Stimulated activated CD8-positive, alpha-beta memory T cell treated with anti-CD3 and anti-CD28 coated beads, Interleukin-12 subunit alpha, Interleukin-12 subunit beta, amount 100 ng/mL, for 4 hours (primary cell): ENCODE results near the gene PIP4K2A.

ENCODE experiments used
- DNase-seq: peaks from one replicate; pipeline ENCODE4 v3.0.0-alpha.2; 2020; ENCODE audit warnings: low read depth

The PIP4K2A gene

GRCh38 chr10:22618078-22618785 is 96.1 kb downstream of the PIP4K2A start:
- DNase-seq, result no peak

GRCh38 chr10:22617516-22617915 is 96.9 kb downstream of the PIP4K2A start:
- no peak for DNase-seq

- no peak for DNase-seq
Observed at GRCh38 chr10:22617051-22617450, 97.3 kb downstream of the PIP4K2A start.

GRCh38 chr10:22615819-22616499 is 98.4 kb downstream of the PIP4K2A start:
- no peak for DNase-seq

GRCh38 chr10:22615101-22615500 is 99.3 kb downstream of the PIP4K2A start:
- no peak for DNase-seq

GRCh38 chr10:22613011-22613410 is 101.4 kb downstream of the PIP4K2A start:
- no peak for DNase-seq

- DNase-seq, result no peak
Observed at GRCh38 chr10:22612318-22612717, 102.1 kb downstream of the PIP4K2A start.

GRCh38 chr10:22611425-22612115 is 102.8 kb downstream of the PIP4K2A start:
- no peak for DNase-seq

GRCh38 chr10:22610610-22611009 is 103.8 kb downstream of the PIP4K2A start:
- no peak for DNase-seq

- DNase-seq, result no peak
Observed at GRCh38 chr10:22609719-22610465, 104.5 kb downstream of the PIP4K2A start.

- no peak for DNase-seq
Observed at GRCh38 chr10:22609251-22609650, 105.1 kb downstream of the PIP4K2A start.

GRCh38 chr10:22607261-22607660 is 107.1 kb downstream of the PIP4K2A start:
- DNase-seq, result no peak

- no peak for DNase-seq
Observed at GRCh38 chr10:22606164-22606614, 108.2 kb downstream of the PIP4K2A start.

GRCh38 chr10:22605168-22605567 is 109.2 kb downstream of the PIP4K2A start:
- no peak for DNase-seq

GRCh38 chr10:22604344-22605126 is 109.8 kb downstream of the PIP4K2A start:
- DNase-seq, result no peak

- no peak for DNase-seq
Observed at GRCh38 chr10:22603581-22603980, 110.8 kb downstream of the PIP4K2A start.

- no peak for DNase-seq
Observed at GRCh38 chr10:22601618-22602017, 112.8 kb downstream of the PIP4K2A start.

- no peak for DNase-seq
Observed at GRCh38 chr10:22599636-22600228, 114.6 kb downstream of the PIP4K2A start.

- no peak for DNase-seq
Observed at GRCh38 chr10:22599048-22599561, 115.3 kb downstream of the PIP4K2A start.

GRCh38 chr10:22598478-22598877 is 115.9 kb downstream of the PIP4K2A start:
- no peak for DNase-seq

GRCh38 chr10:22597138-22597537 is 117.2 kb downstream of the PIP4K2A start:
- no peak for DNase-seq
